Tibial artery (tissue), 4 donors: ENCODE data around the gene INTS1.

Source experiments
- DNase-seq, 2 donors: peaks; one replicate each; pipeline ENCODE4 v3.0.0-alpha.2; 2019
- H3K27ac ChIP-seq, 2 donors: fragments of 200-600 bp; sonication (generic) in 1 of 2; 1 replicate in 1 of 2; 2 replicates in 1 of 2; pipeline ENCODE4 v1.5.1; 2018 to 2019; ENCODE audit warnings: mild to moderate bottlenecking in 1 of 2
- H3K27me3 ChIP-seq, 2 donors: fragments of 200-600 bp; sonication (generic) in 1 of 2; one replicate each; pipeline versions ENCODE4 v1.5.1 to v1.6.0; 2016 to 2019
- H3K36me3 ChIP-seq, 3 donors: fragments of 200-600 bp; sonication (generic) in 2 of 3; one replicate each; pipeline ENCODE4 v1.5.1; 2016 to 2019; ENCODE audit warnings: mild to moderate bottlenecking in 2 of 3
- H3K4me1 ChIP-seq, 4 donors: fragments of 200-600 bp; sonication (generic) in 2 of 4; 1 replicate in 3 of 4; 2 replicates in 1 of 4; pipeline ENCODE4 v1.5.1; 2016 to 2019
- H3K4me3 ChIP-seq, 2 donors: fragments of 200-600 bp; sonication (generic) in 1 of 2; 1 replicate in 1 of 2; 2 replicates in 1 of 2; pipeline ENCODE4 v1.5.1; 2018 to 2019; ENCODE audit warnings: mild to moderate bottlenecking in 2 of 2
- H3K9me3 ChIP-seq, 3 donors: fragments of 200-600 bp; sonication (generic) in 1 of 3; one replicate each; pipeline ENCODE4 v1.5.1; 2016 to 2019
- intact Hi-C: fragments of 100-400 bp; cut with DNase I; formaldehyde crosslinking; loops from one replicate; pipeline ENCODE4 v1.15.0; 2023; ENCODE audit warnings: low total_unique reads
- TF ChIP-seq, protein P1 (sequence below), 2 experiments: fragments of 200-600 bp in 1 of 2; fragments of 450-650 bp in 1 of 2; IDR thresholded peaks; one replicate each; pipeline ENCODE4 v1.5.1; 2017 to 2019; ENCODE audit warnings: antibody characterized with exemption in 2 of 2, mild to moderate bottlenecking in 1 of 2, moderate library complexity in 1 of 2

INTS1 gene

GRCh38 chr7:1493129-1493528, 11.1 kb downstream of the INTS1 start:
- TF ChIP-seq, protein P1, sequence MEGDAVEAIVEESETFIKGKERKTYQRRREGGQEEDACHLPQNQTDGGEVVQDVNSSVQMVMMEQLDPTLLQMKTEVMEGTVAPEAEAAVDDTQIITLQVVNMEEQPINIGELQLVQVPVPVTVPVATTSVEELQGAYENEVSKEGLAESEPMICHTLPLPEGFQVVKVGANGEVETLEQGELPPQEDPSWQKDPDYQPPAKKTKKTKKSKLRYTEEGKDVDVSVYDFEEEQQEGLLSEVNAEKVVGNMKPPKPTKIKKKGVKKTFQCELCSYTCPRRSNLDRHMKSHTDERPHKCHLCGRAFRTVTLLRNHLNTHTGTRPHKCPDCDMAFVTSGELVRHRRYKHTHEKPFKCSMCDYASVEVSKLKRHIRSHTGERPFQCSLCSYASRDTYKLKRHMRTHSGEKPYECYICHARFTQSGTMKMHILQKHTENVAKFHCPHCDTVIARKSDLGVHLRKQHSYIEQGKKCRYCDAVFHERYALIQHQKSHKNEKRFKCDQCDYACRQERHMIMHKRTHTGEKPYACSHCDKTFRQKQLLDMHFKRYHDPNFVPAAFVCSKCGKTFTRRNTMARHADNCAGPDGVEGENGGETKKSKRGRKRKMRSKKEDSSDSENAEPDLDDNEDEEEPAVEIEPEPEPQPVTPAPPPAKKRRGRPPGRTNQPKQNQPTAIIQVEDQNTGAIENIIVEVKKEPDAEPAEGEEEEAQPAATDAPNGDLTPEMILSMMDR (IDR thresholded peaks at IDR 0.05): no peak
- no peak overlapping the region for H3K27ac ChIP-seq
- no peaks in the 10 kb centered on the region for H3K4me1 ChIP-seq
- DNase-seq: no peak
- H3K36me3 ChIP-seq: peaks cover 82 to 100% (median 89%) of the 10 kb centered on the region in 3 donors
- intact Hi-C loops: no loop called here
- no peaks in the 10 kb centered on the region for H3K27me3 ChIP-seq
- H3K9me3 ChIP-seq: no peaks in the 10 kb centered on the region
- H3K4me3 ChIP-seq: no peak overlapping the region

DNA sequence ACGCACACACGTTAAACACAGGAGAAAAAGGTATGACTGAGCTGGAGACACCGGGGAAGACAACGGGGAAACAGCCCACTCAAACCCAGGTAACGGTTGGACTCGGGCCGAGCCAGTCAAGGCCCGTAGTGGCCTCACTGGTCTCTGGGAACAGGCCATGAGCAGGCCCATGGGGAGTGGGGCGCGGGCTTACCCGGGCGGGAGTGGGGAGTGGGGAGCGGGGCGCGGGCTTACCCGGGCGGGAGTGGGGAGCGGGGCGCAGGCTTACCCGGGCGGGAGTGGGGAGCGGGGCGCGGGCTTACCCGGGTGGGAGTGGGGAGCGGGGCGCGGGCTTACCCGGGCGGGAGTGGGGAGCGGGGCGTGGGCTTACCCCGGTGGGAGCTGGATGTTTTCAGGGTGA, 11.5 kb downstream of the INTS1 start:
- TF ChIP-seq, protein P1 (IDR thresholded peaks at IDR 0.05): no peak
- no peak for DNase-seq
- H3K27ac ChIP-seq: no peak overlapping the region
- no peaks in the 10 kb centered on the region for H3K9me3 ChIP-seq
- intact Hi-C loops: no loop called here
- no peaks in the 10 kb centered on the region for H3K4me1 ChIP-seq
- H3K4me3 ChIP-seq: no peak overlapping the region
- peaks cover 78 to 100% (median 89%) of the 10 kb centered on the region in 3 donors for H3K36me3 ChIP-seq
- H3K27me3 ChIP-seq: no peaks in the 10 kb centered on the region

DNA sequence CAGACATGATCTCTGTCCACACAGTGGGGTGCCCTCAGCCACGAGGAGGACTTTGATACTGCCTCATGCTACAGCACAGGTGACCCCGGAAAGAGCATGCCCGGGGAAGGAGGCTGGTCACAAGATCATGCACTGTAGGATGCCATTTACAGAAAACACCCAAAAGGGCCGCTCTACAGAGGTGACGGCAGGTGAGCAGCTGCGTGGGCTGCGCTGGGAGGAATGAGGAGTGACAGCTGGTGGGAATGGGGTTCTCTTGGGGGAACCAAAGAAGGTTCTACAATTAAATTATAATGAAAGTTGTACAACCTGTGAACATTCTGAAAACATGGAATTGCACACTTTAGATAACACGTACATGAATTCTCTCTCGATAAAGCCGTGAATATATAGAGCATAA, 12.0 kb downstream of the INTS1 start:
- TF ChIP-seq, protein P1 (IDR thresholded peaks at IDR 0.05): no peak
- H3K4me3 ChIP-seq: no peak overlapping the region
- no peak for DNase-seq
- no peak overlapping the region for H3K27ac ChIP-seq
- peaks cover 78 to 100% (median 89%) of the 10 kb centered on the region in 3 donors for H3K36me3 ChIP-seq
- H3K4me1 ChIP-seq: no peaks in the 10 kb centered on the region
- H3K9me3 ChIP-seq: no peaks in the 10 kb centered on the region
- H3K27me3 ChIP-seq: no peaks in the 10 kb centered on the region
- intact Hi-C loops: no loop called here

DNA sequence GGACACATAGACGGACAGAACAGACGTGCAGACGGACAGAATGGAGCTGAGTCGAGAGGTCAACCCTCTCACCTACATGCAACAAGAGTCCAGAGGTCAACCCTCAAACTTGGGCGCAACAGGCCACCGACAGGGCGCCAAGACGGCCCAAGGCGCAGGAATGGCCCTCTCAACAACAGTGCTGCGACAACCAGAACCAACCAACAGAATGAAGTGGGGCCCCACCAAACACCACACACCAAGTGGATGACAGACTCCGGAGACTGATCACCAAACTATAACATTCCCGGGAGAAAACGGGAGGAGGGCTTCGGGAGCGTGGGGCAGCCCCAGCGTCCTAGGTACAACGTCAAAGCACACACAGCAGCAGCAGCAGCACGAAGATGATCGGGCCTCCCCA, 13.4 kb downstream of the INTS1 start:
- H3K27me3 ChIP-seq: no peaks in the 10 kb centered on the region
- H3K4me1 ChIP-seq: no peaks in the 10 kb centered on the region
- peaks cover 74 to 100% (median 91%) of the 10 kb centered on the region in 3 donors for H3K36me3 ChIP-seq
- TF ChIP-seq, protein P1 (IDR thresholded peaks at IDR 0.05): no peak
- intact Hi-C loops: no loop called here
- no peak for DNase-seq
- H3K27ac ChIP-seq: no peak overlapping the region
- no peaks in the 10 kb centered on the region for H3K9me3 ChIP-seq
- no peak overlapping the region for H3K4me3 ChIP-seq

- Histone ChIP-seq H3K36me3 (peaks cover 72 to 100% (median 91%) of the 10 kb centered on the region in 3 donors), H3K4me3 (no peak overlapping the region), H3K27me3 (no peaks in the 10 kb centered on the region), H3K27ac (no peak overlapping the region), H3K9me3 (no peaks in the 10 kb centered on the region), H3K4me1 (no peaks in the 10 kb centered on the region)
- DNase-seq: no peak
- TF ChIP-seq, protein P1 (IDR thresholded peaks at IDR 0.05): no peak
- intact Hi-C loops: no loop called here
Observed at GRCh38 chr7:1489336-1489735, 14.9 kb downstream of the INTS1 start.

DNA sequence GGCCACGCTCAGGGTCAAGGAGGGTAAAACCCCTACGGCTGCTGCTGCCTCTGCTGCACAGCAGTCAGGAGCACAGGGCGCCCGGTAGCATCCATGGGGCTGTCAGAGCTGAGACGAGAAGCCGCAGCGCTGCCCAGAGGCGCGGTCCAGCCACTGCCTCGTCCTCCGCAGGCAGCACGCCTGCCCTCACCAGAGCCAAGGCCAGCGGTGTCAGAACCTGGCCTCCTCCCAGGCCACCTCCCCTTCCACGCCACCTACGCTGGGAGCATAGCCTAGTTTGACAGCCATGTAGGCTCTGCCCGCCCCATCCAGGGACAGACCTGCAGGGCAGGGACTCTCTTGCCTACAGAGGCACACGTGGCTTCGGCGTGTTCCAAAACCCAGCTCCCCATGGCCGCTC, 16.2 kb downstream of the INTS1 start:
- Histone ChIP-seq H3K36me3 (peaks cover 72 to 100% (median 91%) of the 10 kb centered on the region in 3 donors), H3K27me3 (no peaks in the 10 kb centered on the region), H3K9me3 (no peaks in the 10 kb centered on the region), H3K4me3 (no peak overlapping the region), H3K27ac (no peak overlapping the region), H3K4me1 (no peaks in the 10 kb centered on the region)
- DNase-seq: no peak
- TF ChIP-seq, protein P1 (IDR thresholded peaks at IDR 0.05): no peak
- intact Hi-C loops: no loop called here
